ENCODE data around the gene PTPN22.
"Not testable (repeated sequence)": the region's sequence is repeated elsewhere in the genome, so short reads cannot be mapped to it uniquely, and the experiment has no call there.

PTPN22 gene

GRCh38 chr1:113855630-113856400, 15.7 kb downstream of the PTPN22 start:
- Histone ChIP-seq H3K27ac (replicated peaks; ENCODE audit: low read length) (no peak overlapping the region), H2BK5ac (ENCODE audit: low read length) (no peak overlapping the region), H2BK15ac (ENCODE audit: low read length) (no peak overlapping the region), H3K36me3 (replicated peaks in 1 of 2; ENCODE audit: control insufficient read depth in 2 of 2, insufficient read depth in 2 of 2, low read length in 2 of 2) (no peaks in the 10 kb centered on the region), H3K4ac (ENCODE audit: low read length) (no peak overlapping the region), H3K4me1 (ENCODE audit: control insufficient read depth in 2 of 2, insufficient read depth in 1 of 2, low read depth in 1 of 2, low read length in 2 of 2) (no peaks in the 10 kb centered on the region), H2AFZ (ENCODE audit: low read length) (no peak overlapping the region), H3K4me3 (ENCODE audit: low read length in 2 of 2) (no peak overlapping the region), H4K8ac (ENCODE audit: low read depth, low read length) (no peak overlapping the region), H3K23ac (ENCODE audit: low read depth, low read length, poor library complexity) (no peak overlapping the region), H2BK120ac (ENCODE audit: low read depth, low read length) (no peak overlapping the region), H2AK5ac (ENCODE audit: low read depth, low read length) (no peak overlapping the region), H3K9ac (ENCODE audit: low read depth, low read length, poor library complexity) (no peak overlapping the region), H4K91ac (ENCODE audit: low read depth, low read length, poor library complexity) (no peak overlapping the region), H2BK12ac (ENCODE audit: low read length) (no peak overlapping the region), H3K4me2 (ENCODE audit: insufficient read depth, low read length, poor library complexity, severe bottlenecking) (no peak overlapping the region), H3K27me3 (ENCODE audit: control insufficient read depth in 3 of 3, insufficient read depth in 3 of 3, low read depth in 1 of 3, low read length in 3 of 3) (no peaks in the 10 kb centered on the region), H3K14ac (ENCODE audit: low read length) (no peak overlapping the region), H3K18ac (ENCODE audit: low read length) (no peak overlapping the region), H3K79me1 (ENCODE audit: low read depth, low read length) (no peaks in the 10 kb centered on the region), H3K9me3 (replicated peaks in 1 of 2; ENCODE audit: control insufficient read depth in 2 of 2, insufficient read depth in 1 of 2, low read depth in 1 of 2, low read length in 2 of 2) (no peaks in the 10 kb centered on the region)
- no CpG with 5 or more reads among the region's 4 CpGs for WGBS, 2 donors (ENCODE audit: extremely low coverage in 2 of 2, insufficient read length in 2 of 2, insufficient replicate concordance in 1 of 2)
- no peak for DNase-seq (ENCODE audit: low spot score)

DNA sequence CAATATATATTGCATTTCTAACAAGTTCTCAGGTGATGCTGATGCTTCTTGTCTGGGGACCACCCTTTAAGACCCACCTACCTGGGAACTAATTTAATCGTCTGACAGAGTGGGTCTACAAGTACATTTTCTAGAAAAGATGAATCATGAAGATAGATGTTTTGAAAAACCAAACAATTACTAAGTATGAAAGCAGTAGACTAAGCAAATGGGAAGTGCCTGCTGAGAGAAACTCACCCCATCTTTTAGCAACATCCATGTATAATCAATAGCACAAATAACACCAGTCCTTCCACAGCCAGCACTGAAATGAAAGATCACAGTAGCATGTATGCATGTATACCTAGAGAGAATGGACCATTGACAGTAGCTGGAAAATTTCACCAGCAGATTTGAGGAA, 17.3 kb downstream of the PTPN22 start:
- Histone ChIP-seq H3K27ac (replicated peaks; ENCODE audit: low read length) (no peak overlapping the region), H3K23ac (ENCODE audit: low read depth, low read length, poor library complexity) (no peak overlapping the region), H3K4me2 (ENCODE audit: insufficient read depth, low read length, poor library complexity, severe bottlenecking) (no peak overlapping the region), H3K9me3 (replicated peaks in 1 of 2; ENCODE audit: control insufficient read depth in 2 of 2, insufficient read depth in 1 of 2, low read depth in 1 of 2, low read length in 2 of 2) (no peaks in the 10 kb centered on the region), H2AFZ (ENCODE audit: low read length) (no peak overlapping the region), H3K4ac (ENCODE audit: low read length) (no peak overlapping the region), H3K4me1 (ENCODE audit: control insufficient read depth in 2 of 2, insufficient read depth in 1 of 2, low read depth in 1 of 2, low read length in 2 of 2) (no peaks in the 10 kb centered on the region), H2BK5ac (ENCODE audit: low read length) (no peak overlapping the region), H3K79me1 (ENCODE audit: low read depth, low read length) (no peaks in the 10 kb centered on the region), H3K18ac (ENCODE audit: low read length) (no peak overlapping the region), H3K27me3 (ENCODE audit: control insufficient read depth in 3 of 3, insufficient read depth in 3 of 3, low read depth in 1 of 3, low read length in 3 of 3) (no peaks in the 10 kb centered on the region), H2BK15ac (ENCODE audit: low read length) (no peak overlapping the region), H3K9ac (ENCODE audit: low read depth, low read length, poor library complexity) (no peak overlapping the region), H3K4me3 (ENCODE audit: low read length in 2 of 2) (no peak overlapping the region), H3K14ac (ENCODE audit: low read length) (no peak overlapping the region), H3K36me3 (replicated peaks in 1 of 2; ENCODE audit: control insufficient read depth in 2 of 2, insufficient read depth in 2 of 2, low read length in 2 of 2) (no peaks in the 10 kb centered on the region), H4K91ac (ENCODE audit: low read depth, low read length, poor library complexity) (no peak overlapping the region), H4K8ac (ENCODE audit: low read depth, low read length) (no peak overlapping the region), H2AK5ac (ENCODE audit: low read depth, low read length) (no peak overlapping the region), H2BK12ac (ENCODE audit: low read length) (no peak overlapping the region), H2BK120ac (ENCODE audit: low read depth, low read length) (no peak overlapping the region)
- WGBS, 2 donors (ENCODE audit: extremely low coverage in 2 of 2, insufficient read length in 2 of 2, insufficient replicate concordance in 1 of 2): no CpG with 5 or more reads among the region's 1 CpG
- DNase-seq (ENCODE audit: low spot score): no peak

- H2BK120ac ChIP-seq (ENCODE audit: low read depth, low read length); H4K8ac ChIP-seq (ENCODE audit: low read depth, low read length): not testable (repeated sequence)
- no CpG with 5 or more reads among the region's 6 CpGs for WGBS, 2 donors (ENCODE audit: extremely low coverage in 2 of 2, insufficient read length in 2 of 2, insufficient replicate concordance in 1 of 2)
These were observed 18.8 kb downstream of the PTPN22 start for GRCh38 chr1:113852694-113853093.

GRCh38 chr1:113850127-113850796, 21.2 kb downstream of the PTPN22 start:
- Histone ChIP-seq H2AK5ac (ENCODE audit: low read depth, low read length) (no peak overlapping the region), H3K9ac (ENCODE audit: low read depth, low read length, poor library complexity) (no peak overlapping the region), H3K4me2 (ENCODE audit: insufficient read depth, low read length, poor library complexity, severe bottlenecking) (no peak overlapping the region), H2BK12ac (ENCODE audit: low read length) (no peak overlapping the region), H3K4me1 (ENCODE audit: control insufficient read depth in 2 of 2, insufficient read depth in 1 of 2, low read depth in 1 of 2, low read length in 2 of 2) (no peaks in the 10 kb centered on the region), H3K4ac (ENCODE audit: low read length) (no peak overlapping the region), H2BK120ac (ENCODE audit: low read depth, low read length) (no peak overlapping the region), H3K4me3 (ENCODE audit: low read length in 2 of 2) (no peak overlapping the region), H3K18ac (ENCODE audit: low read length) (no peak overlapping the region), H3K27me3 (ENCODE audit: control insufficient read depth in 3 of 3, insufficient read depth in 3 of 3, low read depth in 1 of 3, low read length in 3 of 3) (no peaks in the 10 kb centered on the region), H3K14ac (ENCODE audit: low read length) (no peak overlapping the region), H2BK5ac (ENCODE audit: low read length) (no peak overlapping the region), H2BK15ac (ENCODE audit: low read length) (no peak overlapping the region), H3K36me3 (replicated peaks in 1 of 2; ENCODE audit: control insufficient read depth in 2 of 2, insufficient read depth in 2 of 2, low read length in 2 of 2) (no peaks in the 10 kb centered on the region), H3K23ac (ENCODE audit: low read depth, low read length, poor library complexity) (no peak overlapping the region), H4K91ac (ENCODE audit: low read depth, low read length, poor library complexity) (no peak overlapping the region), H3K27ac (replicated peaks; ENCODE audit: low read length) (no peak overlapping the region), H2AFZ (ENCODE audit: low read length) (no peak overlapping the region), H3K79me1 (ENCODE audit: low read depth, low read length) (no peaks in the 10 kb centered on the region), H3K9me3 (replicated peaks in 1 of 2; ENCODE audit: control insufficient read depth in 2 of 2, insufficient read depth in 1 of 2, low read depth in 1 of 2, low read length in 2 of 2) (no peaks in the 10 kb centered on the region), H4K8ac (ENCODE audit: low read depth, low read length) (no peak overlapping the region)
- no peak for DNase-seq (ENCODE audit: low spot score)
- WGBS, 2 donors (ENCODE audit: extremely low coverage in 2 of 2, insufficient read length in 2 of 2, insufficient replicate concordance in 1 of 2): no CpG with 5 or more reads among the region's 3 CpGs

More at GRCh38 chr1:113852694-113853093, 18.8 kb downstream of the PTPN22 start:
- not testable (repeated sequence) for H3K79me1 ChIP-seq (ENCODE audit: low read depth, low read length); H3K27ac ChIP-seq (replicated peaks; ENCODE audit: low read length); H2BK12ac ChIP-seq (ENCODE audit: low read length); H3K9ac ChIP-seq (ENCODE audit: low read depth, low read length, poor library complexity); H3K4me3 ChIP-seq (ENCODE audit: low read length in 2 of 2); H3K14ac ChIP-seq (ENCODE audit: low read length); DNase-seq (ENCODE audit: low spot score); H3K4ac ChIP-seq (ENCODE audit: low read length); H2AFZ ChIP-seq (ENCODE audit: low read length); H3K18ac ChIP-seq (ENCODE audit: low read length); H2BK5ac ChIP-seq (ENCODE audit: low read length); H3K36me3 ChIP-seq (replicated peaks in 1 of 2; ENCODE audit: control insufficient read depth in 2 of 2, insufficient read depth in 2 of 2, low read length in 2 of 2); H3K4me1 ChIP-seq (ENCODE audit: control insufficient read depth in 2 of 2, insufficient read depth in 1 of 2, low read depth in 1 of 2, low read length in 2 of 2); H3K23ac ChIP-seq (ENCODE audit: low read depth, low read length, poor library complexity); H3K27me3 ChIP-seq (ENCODE audit: control insufficient read depth in 3 of 3, insufficient read depth in 3 of 3, low read depth in 1 of 3, low read length in 3 of 3); H3K9me3 ChIP-seq (replicated peaks in 1 of 2; ENCODE audit: control insufficient read depth in 2 of 2, insufficient read depth in 1 of 2, low read depth in 1 of 2, low read length in 2 of 2); H4K91ac ChIP-seq (ENCODE audit: low read depth, low read length, poor library complexity); H2BK15ac ChIP-seq (ENCODE audit: low read length); H3K4me2 ChIP-seq (ENCODE audit: insufficient read depth, low read length, poor library complexity, severe bottlenecking); H2AK5ac ChIP-seq (ENCODE audit: low read depth, low read length)

Data from neuronal stem cell (in vitro differentiated cells).